ENCODE measurements around the gene VPS8. TPM values are rescaled to one million over a fixed set of nuclear protein-coding genes. Genes with fewer than 3 reads are reported as not detected.

VPS8 gene
- total RNA-seq, 1 experiment from 2014 or later = 37.6 TPM

GRCh38 chr3:184894051-184894450, 82.1 kb downstream of the VPS8 start (continued):
- TF ChIP-seq RAD21 (IDR thresholded peaks at IDR 0.05; ENCODE audit: low read depth) (no peak), ATF3 (IDR thresholded peaks at IDR 0.05) (no peak), EZH2phosphoT487 (IDR thresholded peaks at IDR 0.05; ENCODE audit: borderline replicate concordance) (no peak), CBX3 (IDR thresholded peaks at IDR 0.05; ENCODE audit: low read depth) (no peak), SP1 (IDR thresholded peaks at IDR 0.05; ENCODE audit: low read depth) (no peak), MAX (IDR thresholded peaks at IDR 0.05) (no peak), ZBTB33 (IDR thresholded peaks at IDR 0.05; ENCODE audit: extremely low read depth, insufficient replicate concordance, low read length) (no peak), CEBPB (IDR thresholded peaks at IDR 0.05; ENCODE audit: low read depth) (no peak), TCF7L2 (IDR thresholded peaks at IDR 0.05; ENCODE audit: borderline replicate concordance, extremely low read depth, insufficient read depth, insufficient read length) (no peak), YY1 (IDR thresholded peaks at IDR 0.05; ENCODE audit: extremely low read depth, insufficient replicate concordance, low read depth, low read length) (no peak), JUND (IDR thresholded peaks at IDR 0.05) (no peak)

GRCh38 chr3:184895350-184895749, 83.4 kb downstream of the VPS8 start:
- DNase-seq (ENCODE audit: low read depth, low spot score) (no peak), ATAC-seq (no peak)
- Histone ChIP-seq H3K4me1 (ENCODE audit: control insufficient read depth in 1 of 2, insufficient read depth in 2 of 2, low read length in 2 of 2) (no peaks in the 10 kb centered on the region), H3K36me3 (ENCODE audit: control insufficient read depth in 1 of 2, insufficient read depth in 2 of 2, low read length in 2 of 2) (no peaks in the 10 kb centered on the region), H3K9me2 (ENCODE audit: insufficient read depth) (no peaks in the 10 kb centered on the region), H2AFZ (ENCODE audit: low read depth, low read length, poor library complexity, severe bottlenecking) (no peak overlapping the region), H3K9ac (ENCODE audit: low read length) (no peak overlapping the region), H4K20me1 (ENCODE audit: insufficient read depth) (no peaks in the 10 kb centered on the region), H3K27me3 (ENCODE audit: insufficient read depth, low read length) (no peaks in the 10 kb centered on the region), H3K27ac (ENCODE audit: low read depth, low read length) (no peak overlapping the region), H3K9me3 (ENCODE audit: control insufficient read depth in 1 of 2, insufficient read depth in 1 of 2, low read depth in 1 of 2, low read length in 2 of 2) (no peaks in the 10 kb centered on the region), H3K4me3 (replicated peaks in 1 of 2; ENCODE audit: low read depth in 1 of 2, low read length in 2 of 2) (no peak overlapping the region), H3K79me2 (ENCODE audit: insufficient read depth, low read length) (no peaks in the 10 kb centered on the region), H3K4me2 (ENCODE audit: low read length) (no peak overlapping the region)
- ChIA-PET POLR2A (no interaction called here), RAD21 (ENCODE audit: low non-redundant PET in 1 of 2, low total read pairs in 2 of 2, uncharacterized antibody in 2 of 2, unreplicated experiment in 2 of 2) (no interaction called here), CTCF (no interaction called here)
- intact Hi-C loops (cut with micrococcal nuclease) = no loop called here
- no TSS peak for BruUV-seq (replicated peaks)
- TF ChIP-seq EGR1 (IDR thresholded peaks at IDR 0.05; ENCODE audit: low read depth) = no peak
- TF ChIP-seq RAD21 (IDR thresholded peaks at IDR 0.05; ENCODE audit: low read depth) = no peak
- TF ChIP-seq REST (IDR thresholded peaks at IDR 0.05; ENCODE audit: low read depth) = no peak
- no peak for TF ChIP-seq SP1 (IDR thresholded peaks at IDR 0.05; ENCODE audit: low read depth)
- TF ChIP-seq CEBPB (IDR thresholded peaks at IDR 0.05; ENCODE audit: low read depth) = no peak
- TF ChIP-seq EZH2phosphoT487 (IDR thresholded peaks at IDR 0.05; ENCODE audit: borderline replicate concordance) = no peak
- no peak for TF ChIP-seq POLR2A (IDR thresholded peaks at IDR 0.05; ENCODE audit: borderline replicate concordance, extremely low read depth, insufficient read depth, insufficient read length)
- TF ChIP-seq ZFX (IDR thresholded peaks at IDR 0.05) = no peak
- no peak for TF ChIP-seq SRF (IDR thresholded peaks at IDR 0.05; ENCODE audit: low read depth)
- no peak for TF ChIP-seq FOSL1 (IDR thresholded peaks at IDR 0.05; ENCODE audit: low read depth)
- no peak for TF ChIP-seq CTCF (IDR thresholded peaks at IDR 0.05 in 2 of 3, conservative IDR thresholded peaks at IDR 0.05 in 1 of 3; ENCODE audit: borderline replicate concordance in 1 of 3, insufficient read depth in 1 of 3, low read depth in 2 of 3, low read length in 2 of 3)
- TF ChIP-seq MAX (IDR thresholded peaks at IDR 0.05) = no peak
- no peak for TF ChIP-seq POLR2AphosphoS5 (IDR thresholded peaks at IDR 0.05; ENCODE audit: low read depth, low read length)

Measured in HCT116 (cell line).